Endometrial microvascular endothelial cells (primary cell): ENCODE data around the gene PRRT2. TPM values are rescaled to one million over a fixed set of nuclear protein-coding genes. Genes with fewer than 3 reads are reported as not detected.

Experiments used
- in situ Hi-C: cut with HindIII; loops from 2 replicates; pipeline ENCODE4 v1.10.0; 2017; ENCODE audit warnings: low sequenced_read_pairs, low pct_unique_long_range_greater_than_20kb; ENCODE audit errors: inconsistent ontology term
- total RNA-seq: library from RNA; depleted of rRNA; stranded (reverse); fragments of >200 nt; gene quantifications from one replicate; pipeline ENCODE4 v1.2.3, GENCODE V29; 2015; ENCODE audit errors: inconsistent ontology term

Gene PRRT2
- total RNA-seq, 1 donor from 2014 or later: not detected

- in situ Hi-C loops: no loop called here
Observed at GRCh38 chr16:29848420-29849297, 36.7 kb downstream of the PRRT2 start.

DNA sequence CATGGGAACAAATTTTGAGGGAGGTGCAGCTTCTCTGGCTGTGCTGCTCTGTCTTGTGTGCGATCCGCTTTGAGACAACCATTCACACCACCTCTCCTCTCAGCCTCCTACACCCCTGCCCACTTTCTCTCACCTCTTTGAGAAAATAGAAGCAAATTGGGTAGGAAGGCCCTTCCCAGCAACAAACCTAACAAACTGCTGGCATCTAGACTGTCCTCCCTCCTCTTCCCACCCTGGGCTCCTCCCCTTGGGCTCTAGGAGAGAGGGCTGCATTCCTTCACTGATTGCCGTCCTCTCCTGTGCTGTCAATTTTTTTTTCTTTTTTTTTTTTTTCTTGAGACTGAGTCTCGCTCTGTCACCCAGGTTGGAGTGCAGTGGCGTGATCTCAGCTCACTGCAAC, 37.5 kb downstream of the PRRT2 start:
- in situ Hi-C loops: no loop called here

GRCh38 chr16:29850998-29851397, 39.0 kb downstream of the PRRT2 start:
- in situ Hi-C loops: no loop called here

GRCh38 chr16:29852654-29853053, 40.7 kb downstream of the PRRT2 start:
- in situ Hi-C loops: no loop called here

DNA sequence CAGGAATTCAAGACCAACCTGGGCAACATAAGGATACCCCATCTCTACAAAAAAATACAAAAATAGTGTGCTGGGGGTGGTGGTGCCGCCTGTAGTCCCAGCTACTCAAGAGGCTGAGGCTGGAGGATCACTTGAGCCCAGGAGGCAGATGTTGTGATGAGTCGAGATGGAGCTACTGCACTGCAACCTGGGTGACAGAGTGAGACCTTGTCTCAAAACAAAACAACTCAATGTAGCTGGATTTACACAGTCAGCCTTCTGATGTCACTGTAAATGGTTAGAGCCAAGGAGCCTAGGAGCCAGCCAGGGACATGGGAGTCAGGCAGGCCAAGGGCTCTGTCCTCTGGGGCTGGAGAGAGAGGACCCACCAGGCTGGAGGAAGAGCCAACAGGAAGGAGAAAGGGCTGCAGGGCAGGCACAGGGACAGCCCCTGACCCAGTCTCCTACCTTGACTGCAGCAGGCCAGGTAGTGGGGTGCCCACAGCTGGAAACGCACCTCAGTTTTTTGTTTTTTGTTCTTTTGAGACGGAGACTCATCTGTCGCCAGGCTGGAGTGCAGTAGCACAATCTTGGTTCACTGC, 42.6 kb downstream of the PRRT2 start:
- in situ Hi-C loops: no loop called here

DNA sequence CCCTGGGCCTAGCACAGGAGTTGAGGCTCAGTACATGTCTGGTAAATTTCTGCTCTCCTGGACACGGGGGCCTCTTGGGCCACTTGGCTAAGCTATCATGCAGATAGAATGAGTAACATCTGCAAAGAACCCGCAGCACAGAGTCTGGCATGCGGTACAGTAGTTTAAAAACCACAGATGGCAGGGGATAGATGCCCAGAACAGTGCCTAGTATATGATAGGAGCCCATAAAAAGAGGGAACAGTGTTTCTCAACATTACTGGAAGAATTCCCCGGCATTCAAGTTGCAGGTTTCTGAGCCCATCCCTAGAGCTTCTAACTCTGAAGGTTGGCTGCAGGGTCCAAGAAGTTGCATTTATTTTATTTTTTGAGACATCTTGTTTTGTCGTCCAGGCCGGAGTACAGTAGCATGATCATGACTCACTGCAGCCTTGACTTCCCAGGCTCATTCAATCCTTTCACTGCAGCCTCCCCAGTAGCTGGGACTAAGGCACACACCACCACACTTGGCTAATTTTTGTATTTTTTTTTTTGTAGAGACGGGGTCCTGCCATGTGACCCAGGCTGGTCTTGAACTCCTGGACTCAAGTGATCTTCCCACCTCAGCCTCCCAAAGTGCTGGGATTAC, 45.3 kb downstream of the PRRT2 start:
- in situ Hi-C loops: no loop called here

- in situ Hi-C loops: no loop called here
Observed at GRCh38 chr16:29858149-29858849, 46.3 kb downstream of the PRRT2 start.

DNA sequence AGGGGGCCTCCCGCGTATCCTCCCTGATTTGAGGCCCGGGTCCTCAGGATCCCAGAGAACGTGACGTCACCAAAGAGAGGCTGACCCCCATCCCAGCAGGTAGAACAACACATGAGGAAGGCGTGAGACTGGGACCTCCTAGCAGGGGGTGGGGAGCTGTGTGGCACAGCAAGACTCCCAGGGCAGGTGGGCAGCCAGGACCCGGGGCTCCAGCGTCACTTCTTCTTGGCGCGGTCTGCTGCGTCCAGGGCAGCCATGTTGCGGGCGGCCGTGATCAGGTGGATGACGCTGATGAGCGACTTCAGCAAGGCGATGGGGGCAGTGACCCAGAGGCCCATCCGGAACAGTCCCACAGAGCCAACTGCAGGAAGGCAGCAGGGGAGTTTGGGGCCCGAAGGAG, 47.0 kb downstream of the PRRT2 start:
- in situ Hi-C loops: no loop called here

DNA sequence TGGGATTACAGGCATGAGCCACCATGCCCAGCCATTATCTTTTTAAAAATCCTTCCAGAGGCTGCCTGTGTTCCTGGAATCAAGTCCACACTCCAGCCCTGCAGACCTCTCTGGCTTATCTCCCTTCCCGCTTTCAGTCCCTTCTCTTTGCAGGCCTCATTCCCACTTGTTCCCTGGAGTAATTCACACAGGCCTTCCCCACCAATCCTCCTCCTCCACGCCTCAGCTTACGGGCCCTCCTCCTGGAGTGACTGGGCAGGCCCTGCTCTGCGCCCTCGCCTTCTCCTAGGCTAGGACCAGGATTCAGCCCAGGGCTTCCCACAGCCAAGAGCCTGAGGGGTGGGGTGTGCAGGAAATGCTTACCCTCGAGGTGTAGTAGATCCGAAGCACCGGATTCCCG, 48.2 kb downstream of the PRRT2 start:
- in situ Hi-C loops: loop anchor here (10.0 kb wide), 1 partner anchor 55 kb away; the partner anchor contains the start of gene MAZ

DNA sequence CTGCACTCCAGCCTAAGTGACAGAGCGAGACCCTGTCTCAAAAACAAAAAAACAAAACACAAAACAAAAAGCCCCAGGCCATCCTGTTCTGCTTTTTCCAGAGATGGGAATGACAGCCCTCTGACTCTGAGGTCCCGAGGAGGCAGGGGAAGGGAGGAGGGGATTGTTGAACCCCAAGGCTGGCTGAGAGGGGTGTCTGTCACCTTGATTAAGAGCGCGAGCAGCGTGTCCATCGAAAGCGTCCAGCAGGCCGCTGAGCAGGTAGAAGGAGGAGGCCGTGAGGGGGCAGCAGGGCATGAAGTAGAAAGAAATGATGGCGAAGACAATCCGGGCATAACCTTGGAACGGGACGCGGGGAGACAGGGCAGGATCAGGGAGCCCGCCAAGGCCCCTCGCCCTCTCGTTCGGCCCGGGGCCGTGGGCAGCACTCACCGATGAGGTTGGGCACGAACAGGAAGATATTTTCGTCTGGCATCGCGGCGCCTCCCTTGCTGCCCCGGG, 50.4 kb downstream of the PRRT2 start:
- in situ Hi-C loops: loop anchor here (10.0 kb wide), 1 partner anchor 58 kb away; the partner anchor contains the start of gene MAZ

DNA sequence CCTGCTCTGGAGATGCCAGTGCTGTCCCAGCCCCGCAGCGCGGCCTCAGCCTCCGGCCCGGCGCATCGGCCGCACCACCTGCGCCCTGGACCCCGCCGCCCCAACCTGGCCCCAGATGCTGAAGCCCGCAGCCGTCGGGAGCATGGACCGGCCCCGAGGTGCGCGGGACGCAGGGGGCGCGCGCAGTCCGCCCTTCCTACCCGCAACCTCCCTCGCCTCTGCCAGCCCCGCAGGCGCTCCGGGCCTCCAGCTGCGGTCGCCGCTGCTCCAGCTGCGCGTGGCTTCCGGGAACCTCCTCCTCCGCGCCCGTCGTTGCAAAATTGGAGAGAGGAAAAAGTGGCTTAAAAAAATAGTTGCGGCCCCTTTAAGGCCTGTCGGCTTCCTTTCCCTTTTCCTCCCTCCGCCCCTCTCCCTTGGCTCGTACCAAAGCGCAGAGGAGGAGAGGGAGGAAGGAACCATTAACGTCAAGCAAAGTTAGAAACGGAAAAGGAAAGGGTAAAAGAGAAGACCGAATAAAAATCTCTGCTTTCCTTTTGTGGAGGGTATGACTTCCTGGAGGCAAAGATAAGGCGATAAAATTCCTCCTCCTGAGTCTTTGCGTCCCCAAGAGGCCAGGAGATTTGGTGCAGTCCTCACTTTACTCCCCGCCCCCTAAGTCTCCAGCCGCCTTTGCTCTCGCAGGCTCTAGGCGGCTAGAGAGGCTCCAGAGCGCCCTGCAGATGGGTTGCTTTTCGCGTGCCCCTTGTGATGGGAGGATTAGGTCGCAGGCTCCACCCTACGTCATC, 51.1 kb downstream of the PRRT2 start, which contains the start of gene CDIPT:
CDIPT (minus strand) TSS at position 343 of the 785 bp plus-strand sequence. CDS start 369 bp downstream, outside the sequence.
- in situ Hi-C loops: loop anchor here (10.0 kb wide), 1 partner anchor 58 kb away; the partner anchor contains the start of gene MAZ

DNA sequence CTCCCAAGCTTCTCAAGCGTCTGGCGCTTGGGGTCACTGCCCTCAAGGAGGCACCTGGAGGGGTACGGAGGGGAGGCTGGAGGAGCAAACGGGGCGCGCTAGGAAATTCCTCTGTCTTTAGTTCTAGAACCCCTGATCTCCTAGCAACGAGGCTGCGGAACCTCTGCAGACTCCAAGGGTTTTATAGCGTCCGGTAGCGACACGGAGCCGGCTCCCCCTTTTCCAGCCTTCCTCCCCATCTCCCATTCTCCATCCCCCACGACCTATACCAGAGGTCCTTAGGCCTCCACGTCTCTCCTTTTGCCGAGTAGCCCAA, 51.6 kb downstream of the PRRT2 start:
- in situ Hi-C loops: loop anchor here (10.0 kb wide), 1 partner anchor 59 kb away; the partner anchor contains the start of gene MAZ

- in situ Hi-C loops: loop anchor here (10.0 kb wide), 1 partner anchor 59 kb away; the partner anchor contains the start of gene MAZ
Observed at GRCh38 chr16:29864205-29864604, 52.2 kb downstream of the PRRT2 start.

Other genes with a start within 250 kb of the PRRT2 start
- gene SPN, start 148.9 kb upstream of the PRRT2 start, total RNA-seq: not detected
- not detected for gene QPRT, start 133.0 kb upstream of the PRRT2 start, total RNA-seq
- not detected for gene C16orf54, start 66.2 kb upstream of the PRRT2 start, total RNA-seq
- gene ZG16, start 33.9 kb upstream of the PRRT2 start, total RNA-seq: not detected
- gene KIF22, start 21.4 kb upstream of the PRRT2 start, total RNA-seq: 98.0 TPM
- 179 TPM for gene MAZ, start 5.7 kb upstream of the PRRT2 start, total RNA-seq
- gene PAGR1, start 4.0 kb downstream of the PRRT2 start, total RNA-seq: 36.8 TPM
- 416 TPM for gene MVP, start 8.3 kb downstream of the PRRT2 start, total RNA-seq
- gene CDIPT, start 51.0 kb downstream of the PRRT2 start, total RNA-seq: 105 TPM
- gene SEZ6L2, start 87.4 kb downstream of the PRRT2 start, total RNA-seq: 0.37 TPM
- gene ASPHD1, start 88.3 kb downstream of the PRRT2 start, total RNA-seq: not detected
- gene KCTD13, start 114.0 kb downstream of the PRRT2 start, total RNA-seq: 4.2 TPM
- 150 TPM for gene TMEM219, start 149.9 kb downstream of the PRRT2 start, total RNA-seq
- 87.5 TPM for gene TAOK2, start 161.7 kb downstream of the PRRT2 start, total RNA-seq
- 9.7 TPM for gene HIRIP3, start 183.4 kb downstream of the PRRT2 start, total RNA-seq
- gene INO80E, start 184.0 kb downstream of the PRRT2 start, total RNA-seq: 104 TPM
- gene DOC2A, start 198.8 kb downstream of the PRRT2 start, total RNA-seq: not detected
- not detected for gene C16orf92, start 211.0 kb downstream of the PRRT2 start, total RNA-seq
- gene TLCD3B, start 219.1 kb downstream of the PRRT2 start, total RNA-seq: 0.84 TPM